ENCODE results near the gene KASH5.

- no peak for TF ChIP-seq RFX5 (IDR thresholded peaks at IDR 0.05; ENCODE audit: borderline replicate concordance, low read depth, low read length)
- TF ChIP-seq EZH2 (IDR thresholded peaks at IDR 0.05; ENCODE audit: low read depth, low read length, severe bottlenecking) = no peak
- TF ChIP-seq CHD7 (IDR thresholded peaks at IDR 0.05; ENCODE audit: insufficient replicate concordance, low read length) = no peak
These were observed 77.3 kb downstream of the KASH5 start for GRCh38 chr19:49465371-49465770.
